ENCODE measurements around the gene GPR55.

DNA sequence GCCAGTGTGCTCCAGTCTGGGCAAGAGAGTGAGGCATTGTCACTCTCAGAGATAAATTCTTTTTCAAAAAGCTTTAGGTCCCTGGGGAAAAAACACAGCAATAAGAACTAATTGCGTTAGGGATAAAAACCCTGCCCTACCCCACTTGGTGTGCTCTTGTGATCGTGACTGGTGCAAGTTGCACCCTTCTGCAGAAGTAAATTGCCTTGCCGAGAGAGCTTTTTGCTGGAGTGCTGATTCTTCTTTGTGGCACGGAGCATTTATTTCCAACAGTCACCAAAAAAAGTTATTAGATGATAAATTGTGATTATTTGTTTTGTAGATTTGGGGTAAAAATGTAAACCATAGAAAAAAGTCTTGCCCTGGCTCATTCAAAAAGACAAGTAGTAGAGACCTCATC, 12.3 kb upstream of the GPR55 start:
- TF ChIP-seq EP300 (IDR thresholded peaks at IDR 0.05): no peak
- TF ChIP-seq, protein P1, sequence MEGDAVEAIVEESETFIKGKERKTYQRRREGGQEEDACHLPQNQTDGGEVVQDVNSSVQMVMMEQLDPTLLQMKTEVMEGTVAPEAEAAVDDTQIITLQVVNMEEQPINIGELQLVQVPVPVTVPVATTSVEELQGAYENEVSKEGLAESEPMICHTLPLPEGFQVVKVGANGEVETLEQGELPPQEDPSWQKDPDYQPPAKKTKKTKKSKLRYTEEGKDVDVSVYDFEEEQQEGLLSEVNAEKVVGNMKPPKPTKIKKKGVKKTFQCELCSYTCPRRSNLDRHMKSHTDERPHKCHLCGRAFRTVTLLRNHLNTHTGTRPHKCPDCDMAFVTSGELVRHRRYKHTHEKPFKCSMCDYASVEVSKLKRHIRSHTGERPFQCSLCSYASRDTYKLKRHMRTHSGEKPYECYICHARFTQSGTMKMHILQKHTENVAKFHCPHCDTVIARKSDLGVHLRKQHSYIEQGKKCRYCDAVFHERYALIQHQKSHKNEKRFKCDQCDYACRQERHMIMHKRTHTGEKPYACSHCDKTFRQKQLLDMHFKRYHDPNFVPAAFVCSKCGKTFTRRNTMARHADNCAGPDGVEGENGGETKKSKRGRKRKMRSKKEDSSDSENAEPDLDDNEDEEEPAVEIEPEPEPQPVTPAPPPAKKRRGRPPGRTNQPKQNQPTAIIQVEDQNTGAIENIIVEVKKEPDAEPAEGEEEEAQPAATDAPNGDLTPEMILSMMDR (IDR thresholded peaks at IDR 0.05): no peak
- no peak for TF ChIP-seq POLR2A (IDR thresholded peaks at IDR 0.05)

Data from stomach (tissue), 4 donors.